H1 (cell line): ENCODE data around the gene IL12B. TPM values are rescaled to one million over a fixed set of nuclear protein-coding genes. Genes with fewer than 3 reads are reported as not detected.

Source experiments
- CTCF ChIA-PET: fragments of 300-600 bp; sonication (Branson Sonifier 250); formaldehyde crosslinking; loops from one replicate; lab custom pipeline; 2021; ENCODE audit not compliant: partially characterized antibody; lab: Charles Lee
- POLR2A ChIA-PET: fragments of 300-600 bp; sonication (Branson Sonifier 250); formaldehyde crosslinking; loops from one replicate; lab custom pipeline; 2021; ENCODE audit warnings: inconsistent platforms; ENCODE audit not compliant: partially characterized antibody; lab: Charles Lee
- DNase-seq, 2 experiments: peaks; one replicate each; pipeline versions ENCODE4 v3.0.0 to v3.0.0-alpha.2; 2010 to 2022; ENCODE audit warnings: low spot score in 2 of 2, low read depth in 1 of 2, mixed read lengths in 1 of 2
- FAIRE-seq: peaks from 2 replicates; lab custom pipeline; 2011; peaks lifted over from hg19 to GRCh38; lab: Jason Lieb, UNC
- H2AFZ ChIP-seq: 2 replicates; pipeline ENCODE4 v1.8.1; 2012; ENCODE audit warnings: low read length, inconsistent platforms
- H2AK5ac ChIP-seq: 2 replicates; pipeline ENCODE4 v1.6.1; 2013; ENCODE audit warnings: low read depth, low read length
- H2BK120ac ChIP-seq: replicated peaks from 2 replicates; pipeline ENCODE3; 2013; ENCODE audit warnings: low read depth, low read length, inconsistent platforms
- H2BK12ac ChIP-seq: 2 replicates; pipeline ENCODE4 v1.6.1; 2013; ENCODE audit warnings: low read depth, low read length
- H2BK15ac ChIP-seq: 2 replicates; pipeline ENCODE4 v1.6.1; 2013; ENCODE audit warnings: low read length
- H2BK20ac ChIP-seq: 2 replicates; pipeline ENCODE4 v1.6.1; 2013; ENCODE audit warnings: low read length
- H2BK5ac ChIP-seq: 2 replicates; pipeline ENCODE4 v1.6.1; 2013; ENCODE audit warnings: low read depth, low read length
- H3K14ac ChIP-seq: 2 replicates; pipeline ENCODE4 v1.6.1; 2013; ENCODE audit warnings: inconsistent platforms; ENCODE audit not compliant: insufficient read length
- H3K18ac ChIP-seq: 2 replicates; pipeline ENCODE4 v1.6.1; 2013; ENCODE audit warnings: low read length; ENCODE audit errors: extremely low read depth
- H3K23ac ChIP-seq: 2 replicates; pipeline ENCODE4 v1.6.1; 2013; ENCODE audit warnings: inconsistent platforms; ENCODE audit not compliant: insufficient read length
- H3K23me2 ChIP-seq: 2 replicates; pipeline ENCODE4 v1.6.1; 2013; ENCODE audit warnings: low read depth, low read length
- H3K27ac ChIP-seq: 2 replicates; pipeline ENCODE4 v1.6.1; 2011; ENCODE audit warnings: low read depth, low read length, inconsistent platforms
- H3K27me3 ChIP-seq, 4 experiments: replicated peaks in 1 of 4; 1 replicate in 1 of 4; 2 replicates in 3 of 4; pipeline versions ENCODE4 v1.6.1 to v1.8.1; 2011 to 2013; ENCODE audit warnings: low read length in 3 of 4, mild to moderate bottlenecking in 3 of 4, inconsistent platforms in 2 of 4, mixed read lengths in 2 of 4, moderate library complexity in 1 of 4; ENCODE audit not compliant: control insufficient read depth in 3 of 4, insufficient read depth in 3 of 4; ENCODE audit errors: extremely low read depth in 1 of 4
- H3K36me3 ChIP-seq, 4 experiments: 2 replicates each; pipeline versions ENCODE4 v1.6.1 to v1.8.1; 2011 to 2013; ENCODE audit warnings: mild to moderate bottlenecking in 4 of 4, low read length in 3 of 4, moderate library complexity in 2 of 4, control low read depth in 1 of 4, inconsistent platforms in 1 of 4; ENCODE audit not compliant: insufficient read depth in 4 of 4, control insufficient read depth in 2 of 4
- H3K4ac ChIP-seq: replicated peaks from 2 replicates; pipeline ENCODE3; 2013; ENCODE audit warnings: low read length, low read depth, mixed read lengths, inconsistent platforms; ENCODE audit not compliant: insufficient read length
- H3K4me1 ChIP-seq, 4 experiments: replicated peaks in 1 of 4; 1 replicate in 1 of 4; 2 replicates in 3 of 4; pipeline versions ENCODE4 v1.6.1 to v1.8.1; 2011 to 2013; ENCODE audit warnings: low read length in 3 of 4, inconsistent platforms in 2 of 4, mixed read lengths in 1 of 4; ENCODE audit not compliant: insufficient read depth in 4 of 4, control insufficient read depth in 3 of 4
- H3K4me2 ChIP-seq, 2 experiments: 2 replicates each; pipeline versions ENCODE4 v1.6.1 to v1.8.1; 2011 to 2013; ENCODE audit warnings: low read depth in 2 of 2, low read length in 2 of 2, control low read depth in 1 of 2, inconsistent platforms in 1 of 2, mild to moderate bottlenecking in 1 of 2; ENCODE audit not compliant: insufficient read depth in 1 of 2
- H3K4me3 ChIP-seq, 4 experiments: fragments of 200-600, 300-600 bp in 1 of 4; sonication (generic), shearing (Covaris generic), sonication (Bioruptor Twin) in 1 of 4; 2 replicates each; pipeline versions ENCODE4 v1.5.1 to v1.8.1; 2011 to 2016; ENCODE audit warnings: low read length in 4 of 4, low read depth in 3 of 4, control low read depth in 2 of 4, inconsistent platforms in 2 of 4, mild to moderate bottlenecking in 2 of 4, mixed read lengths in 1 of 4, moderate library complexity in 1 of 4; ENCODE audit not compliant: insufficient read depth in 2 of 4; ENCODE audit errors: extremely low read depth in 1 of 4
- H3K56ac ChIP-seq: replicated peaks from 2 replicates; pipeline ENCODE3; 2013; ENCODE audit warnings: low read depth, mild to moderate bottlenecking, mixed read lengths, low read length, inconsistent platforms; ENCODE audit not compliant: insufficient read length
- H3K79me1 ChIP-seq: 2 replicates; pipeline ENCODE4 v1.6.1; 2013; ENCODE audit warnings: low read depth, low read length, control low read depth
- H3K79me2 ChIP-seq, 2 experiments: 2 replicates each; pipeline versions ENCODE4 v1.6.1 to v1.8.1; 2012 to 2013; ENCODE audit warnings: low read length in 2 of 2, mild to moderate bottlenecking in 2 of 2, inconsistent platforms in 1 of 2; ENCODE audit not compliant: insufficient read depth in 2 of 2, control insufficient read depth in 1 of 2
- H3K9ac ChIP-seq, 4 experiments: replicated peaks in 1 of 4; 1 replicate in 1 of 4; 2 replicates in 3 of 4; pipeline versions ENCODE4 v1.6.1 to v1.8.1; 2011 to 2013; ENCODE audit warnings: low read depth in 3 of 4, low read length in 3 of 4, control low read depth in 2 of 4, mild to moderate bottlenecking in 2 of 4, moderate library complexity in 2 of 4, inconsistent platforms in 1 of 4; ENCODE audit errors: extremely low read depth in 1 of 4
- H3K9me3 ChIP-seq, 2 experiments: 2 replicates each; pipeline versions ENCODE4 v1.6.1 to v1.8.1; 2012 to 2013; ENCODE audit warnings: mild to moderate bottlenecking in 2 of 2, moderate library complexity in 2 of 2, control low read depth in 1 of 2, inconsistent platforms in 1 of 2, low read depth in 1 of 2, low read length in 1 of 2, mixed read lengths in 1 of 2; ENCODE audit not compliant: insufficient read depth in 2 of 2
- H4K20me1 ChIP-seq, 2 experiments: replicated peaks in 1 of 2; 2 replicates each; pipeline versions ENCODE3 to v1.8.1; 2011 to 2013; ENCODE audit warnings: inconsistent platforms in 2 of 2, low read length in 2 of 2, mild to moderate bottlenecking in 1 of 2; ENCODE audit not compliant: insufficient read depth in 2 of 2, control insufficient read depth in 1 of 2
- H4K5ac ChIP-seq: 2 replicates; pipeline ENCODE4 v1.6.1; 2013; ENCODE audit warnings: low read length, low read depth, mixed read lengths, inconsistent platforms; ENCODE audit not compliant: insufficient read length
- H4K8ac ChIP-seq: 2 replicates; pipeline ENCODE4 v1.8.0; 2013; ENCODE audit warnings: mild to moderate bottlenecking, moderate library complexity, low read length, inconsistent platforms; ENCODE audit not compliant: insufficient read depth; ENCODE audit errors: extremely low read depth
- H4K91ac ChIP-seq: replicated peaks from 2 replicates; pipeline ENCODE3; 2013; ENCODE audit warnings: low read length, mixed read lengths, inconsistent platforms; ENCODE audit not compliant: insufficient read length
- BRCA1 ChIP-seq: IDR thresholded peaks from 2 replicates; pipeline ENCODE4 v1.6.1; 2012; ENCODE audit warnings: low read depth, low read length, improper control_type of control experiment
- CEBPB ChIP-seq: IDR thresholded peaks from 2 replicates; pipeline ENCODE4 v1.6.1; 2012; ENCODE audit warnings: low read depth, low read length
- CHD2 ChIP-seq: IDR thresholded peaks from 2 replicates; pipeline ENCODE4 v1.6.1; 2012; ENCODE audit warnings: low read length, improper control_type of control experiment
- KDM1A ChIP-seq: fragments of 200-600, 300-600 bp; sonication (generic); IDR thresholded peaks from 2 replicates; pipeline ENCODE4 v1.7.1; 2016; ENCODE audit warnings: mild to moderate bottlenecking, low read length, borderline replicate concordance
- MAFK ChIP-seq: IDR thresholded peaks from 2 replicates; pipeline ENCODE4 v1.6.1; 2012; ENCODE audit warnings: low read depth, mild to moderate bottlenecking, improper control_type of control experiment, low read length
- NANOG ChIP-seq: IDR thresholded peaks from 2 replicates; pipeline ENCODE4 v1.6.1; 2011; ENCODE audit warnings: low read length, low read depth, mild to moderate bottlenecking, inconsistent platforms; ENCODE audit not compliant: insufficient read depth, poor library complexity, severe bottlenecking
- NRF1 ChIP-seq: IDR thresholded peaks from 2 replicates; pipeline ENCODE4 v1.6.1; 2011; ENCODE audit warnings: mild to moderate bottlenecking, low read depth, low read length, improper control_type of control experiment
- SAP30 ChIP-seq: fragments of 300-600 bp; sonication (generic); IDR thresholded peaks from 2 replicates; pipeline ENCODE4 v1.7.1; 2012; ENCODE audit warnings: low read length, moderate library complexity, mild to moderate bottlenecking, inconsistent platforms; ENCODE audit not compliant: insufficient read depth, insufficient replicate concordance
- TAF1 ChIP-seq: IDR thresholded peaks from 2 replicates; pipeline ENCODE4 v1.6.1; 2011; ENCODE audit warnings: mild to moderate bottlenecking, low read depth, low read length
- WGBS, 2 experiments: shearing (Covaris generic) in 1 of 2; methylation state at CpG; one replicate each; pipeline versions ENCODE4 v1.1.6 to v1.1.7; 2013 to 2015; ENCODE audit warnings: low lambda C conversion rate in 2 of 2, mixed read lengths in 2 of 2, inconsistent platforms in 1 of 2, low coverage in 1 of 2, missing lambda C conversion rate in 1 of 2; ENCODE audit not compliant: insufficient replicate concordance in 2 of 2, insufficient coverage in 1 of 2, insufficient read length in 1 of 2; ENCODE audit errors: extremely low coverage in 1 of 2, missing lambda C conversion rate in 1 of 2; 5-methylcytosine and 5-hydroxymethylcytosine counted together
- polyA plus RNA-seq, 7 experiments: library from polyadenylated mRNA; depleted of rRNA in 3 of 7; stranded (reverse) in 5 of 7; unstranded in 2 of 7; fragments of >200 nt in 5 of 7; fragments of 200-250 nt in 2 of 7; gene quantifications; 1 replicate in 5 of 7; 2 replicates in 1 of 7; 4 replicates in 1 of 7; pipeline versions ENCODE4 v1.2.1 to v1.2.3, GENCODE V29; 2011 to 2013; ENCODE audit warnings: missing spikeins in 2 of 7, mixed read lengths in 2 of 7
- total RNA-seq: library from RNA; stranded (reverse); fragmentation: NEBNext Ultra II Directional; extraction: Animal tissue kit (Norgen Biotek cat#: 25700); gene quantifications from 2 replicates; pipeline ENCODE4 v1.2.1, GENCODE V29; 2021
- TF ChIP-seq, protein P1 (sequence below), 3 experiments: IDR thresholded peaks; 1 replicate in 2 of 3; 2 replicates in 1 of 3; pipeline versions ENCODE4 v1.5.1 to v1.6.1; 2011; ENCODE audit warnings: low read length in 3 of 3, mild to moderate bottlenecking in 3 of 3, inconsistent platforms in 2 of 3, low read depth in 1 of 3, moderate library complexity in 1 of 3; ENCODE audit not compliant: insufficient read depth in 1 of 3; ENCODE audit errors: control extremely low read depth in 1 of 3
- TF ChIP-seq, protein P2 (sequence below): IDR thresholded peaks from 2 replicates; pipeline ENCODE4 v1.6.1; 2011; ENCODE audit warnings: low read depth, mild to moderate bottlenecking, low read length; ENCODE audit not compliant: insufficient read depth

The IL12B gene
- total and polyA plus RNA-seq, 2 of the 8 experiments (the other 6 are each of a cell fraction or from before 2014, with no cell fraction given): not detected

DNA sequence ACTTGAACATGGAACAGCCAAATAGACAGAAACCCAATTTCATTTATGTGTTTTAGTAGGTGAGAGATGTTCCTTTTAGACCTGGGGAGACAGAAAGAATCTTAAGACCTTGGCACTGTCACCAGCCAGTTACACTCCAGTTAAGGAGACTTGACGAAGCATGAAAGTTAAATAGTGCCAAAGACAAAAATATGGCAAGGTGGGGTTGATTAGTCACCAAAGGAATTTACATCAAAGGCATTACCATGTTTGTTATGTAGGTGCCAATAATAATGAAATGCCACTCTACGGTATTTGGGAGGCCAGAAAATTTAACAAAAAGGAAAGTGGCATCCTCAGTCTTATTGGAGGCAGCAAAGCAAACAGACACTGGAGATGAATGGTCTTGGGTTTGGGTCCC, 9.2 kb upstream of the IL12B start:
- Histone ChIP-seq H4K20me1 (no peaks in the 10 kb centered on the region), H3K4me2 (no peak overlapping the region), H3K27ac (no peak overlapping the region), H2BK20ac (no peak overlapping the region), H4K91ac (no peak overlapping the region), H3K27me3 (peaks cover 0 to under 1% (median 0%) of the 10 kb centered on the region in 4 experiments; a peak in 1 of 7 replicates), H3K4me1 (no peaks in the 10 kb centered on the region), H2BK120ac (no peak overlapping the region), H3K79me1 (no peaks in the 10 kb centered on the region), H3K9me3 (no peaks in the 10 kb centered on the region; a peak in 1 of 4 replicates), H3K9ac (no peak overlapping the region), H3K23me2 (no peaks in the 10 kb centered on the region), H3K4ac (no peak overlapping the region), H2AFZ (no peak overlapping the region), H4K8ac (no peak overlapping the region), H2BK5ac (no peak overlapping the region), H4K5ac (no peak overlapping the region), H3K79me2 (no peaks in the 10 kb centered on the region), H3K36me3 (no peaks in the 10 kb centered on the region), H2AK5ac (no peak overlapping the region), H3K23ac (no peak overlapping the region), H3K4me3 (no peak overlapping the region), H3K18ac (no peak overlapping the region), H3K56ac (no peak overlapping the region), H2BK12ac (no peak overlapping the region), H3K14ac (no peak overlapping the region), H2BK15ac (no peak overlapping the region)
- FAIRE-seq: no peak
- CTCF ChIA-PET: interaction anchor here (0.6 kb wide), 1 partner anchor 648 kb away, joined by 3 read pairs; no protein-coding TSS in a partner anchor
- 86% methylated on average over 2 of the region's 2 CpGs; no CpG with 5 or more reads in 1 of the 2 experiments for WGBS, 2 experiments
- POLR2A ChIA-PET: no interaction called here
- no peak for DNase-seq
- TF ChIP-seq, protein P1, sequence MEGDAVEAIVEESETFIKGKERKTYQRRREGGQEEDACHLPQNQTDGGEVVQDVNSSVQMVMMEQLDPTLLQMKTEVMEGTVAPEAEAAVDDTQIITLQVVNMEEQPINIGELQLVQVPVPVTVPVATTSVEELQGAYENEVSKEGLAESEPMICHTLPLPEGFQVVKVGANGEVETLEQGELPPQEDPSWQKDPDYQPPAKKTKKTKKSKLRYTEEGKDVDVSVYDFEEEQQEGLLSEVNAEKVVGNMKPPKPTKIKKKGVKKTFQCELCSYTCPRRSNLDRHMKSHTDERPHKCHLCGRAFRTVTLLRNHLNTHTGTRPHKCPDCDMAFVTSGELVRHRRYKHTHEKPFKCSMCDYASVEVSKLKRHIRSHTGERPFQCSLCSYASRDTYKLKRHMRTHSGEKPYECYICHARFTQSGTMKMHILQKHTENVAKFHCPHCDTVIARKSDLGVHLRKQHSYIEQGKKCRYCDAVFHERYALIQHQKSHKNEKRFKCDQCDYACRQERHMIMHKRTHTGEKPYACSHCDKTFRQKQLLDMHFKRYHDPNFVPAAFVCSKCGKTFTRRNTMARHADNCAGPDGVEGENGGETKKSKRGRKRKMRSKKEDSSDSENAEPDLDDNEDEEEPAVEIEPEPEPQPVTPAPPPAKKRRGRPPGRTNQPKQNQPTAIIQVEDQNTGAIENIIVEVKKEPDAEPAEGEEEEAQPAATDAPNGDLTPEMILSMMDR (IDR thresholded peaks at IDR 0.05; ENCODE audit: control extremely low read depth in 1 of 3, insufficient read depth in 1 of 3, low read depth in 1 of 3, low read length in 3 of 3): no peak
- TF ChIP-seq, protein P2, sequence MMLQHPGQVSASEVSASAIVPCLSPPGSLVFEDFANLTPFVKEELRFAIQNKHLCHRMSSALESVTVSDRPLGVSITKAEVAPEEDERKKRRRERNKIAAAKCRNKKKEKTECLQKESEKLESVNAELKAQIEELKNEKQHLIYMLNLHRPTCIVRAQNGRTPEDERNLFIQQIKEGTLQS: no peak
- TF ChIP-seq TAF1: no peak
- TF ChIP-seq CEBPB: no peak
- TF ChIP-seq MAFK: no peak
- TF ChIP-seq CHD2: no peak
- no peak for TF ChIP-seq BRCA1
- no peak for TF ChIP-seq NANOG
- no peak for TF ChIP-seq KDM1A
- TF ChIP-seq NRF1: no peak
- no peak for TF ChIP-seq SAP30
